Astrocyte (in vitro differentiated cells and primary cell): Measurements from ENCODE around the gene PPP2R2D. TPM values are rescaled to one million over a fixed set of nuclear protein-coding genes. Genes with fewer than 3 reads are reported as not detected.

Experiments
- DNase-seq: peaks from one replicate; pipeline ENCODE4 v3.0.0-alpha.2; 2010; ENCODE audit warnings: low read depth
- FAIRE-seq: peaks from 2 replicates; lab custom pipeline; 2011; peaks lifted over from hg19 to GRCh38; lab: Jason Lieb, UNC
- H2AFZ ChIP-seq: 2 replicates; pipeline ENCODE4 v1.6.0; 2012; ENCODE audit warnings: low read depth, low read length, inconsistent platforms
- H3K27ac ChIP-seq: 2 replicates; pipeline ENCODE4 v1.5.1; 2011; ENCODE audit warnings: low read depth, low read length, inconsistent platforms
- H3K27me3 ChIP-seq: 2 replicates; pipeline ENCODE4 v1.6.0; 2011; ENCODE audit warnings: low read length, inconsistent platforms; ENCODE audit not compliant: insufficient read depth
- H3K36me3 ChIP-seq: 2 replicates; pipeline ENCODE4 v1.5.1; 2011; ENCODE audit warnings: low read length, inconsistent platforms; ENCODE audit not compliant: insufficient read depth
- H3K4me1 ChIP-seq: 2 replicates; pipeline ENCODE4 v1.5.1; 2011; ENCODE audit warnings: low read length, inconsistent platforms; ENCODE audit not compliant: insufficient read depth
- H3K4me2 ChIP-seq: 2 replicates; pipeline ENCODE4 v1.6.0; 2012; ENCODE audit warnings: low read length, inconsistent platforms
- H3K4me3 ChIP-seq: 2 replicates; pipeline ENCODE4 v1.5.1; 2011; ENCODE audit warnings: low read depth, mild to moderate bottlenecking, low read length, inconsistent platforms; ENCODE audit not compliant: insufficient read depth
- H3K79me2 ChIP-seq: 2 replicates; pipeline ENCODE4 v1.6.0; 2012; ENCODE audit warnings: mild to moderate bottlenecking, low read length, inconsistent platforms; ENCODE audit not compliant: insufficient read depth
- H3K9ac ChIP-seq: 2 replicates; pipeline ENCODE4 v1.6.0; 2012; ENCODE audit warnings: mild to moderate bottlenecking, low read length, inconsistent platforms
- H3K9me3 ChIP-seq: 2 replicates; pipeline ENCODE4 v1.5.1; 2012; ENCODE audit warnings: low read depth, mild to moderate bottlenecking, low read length, inconsistent platforms; ENCODE audit not compliant: insufficient read depth
- H4K20me1 ChIP-seq: 2 replicates; pipeline ENCODE4 v1.6.0; 2012; ENCODE audit warnings: low read length, inconsistent platforms; ENCODE audit not compliant: insufficient read depth
- H3K27ac Mint-ChIP-seq: one replicate; pipeline ENCODE4 v1.8.0; 2021; ENCODE audit warnings: mild to moderate bottlenecking, mixed read lengths; ENCODE audit not compliant: unreplicated experiment
- H3K27me3 Mint-ChIP-seq: one replicate; pipeline ENCODE4 v1.8.0; 2021; ENCODE audit warnings: low read depth, mixed read lengths; ENCODE audit not compliant: unreplicated experiment
- H3K36me3 Mint-ChIP-seq: one replicate; pipeline ENCODE4 v1.8.0; 2021; ENCODE audit warnings: low read depth, mixed read lengths; ENCODE audit not compliant: unreplicated experiment
- H3K4me1 Mint-ChIP-seq: one replicate; pipeline ENCODE4 v1.8.0; 2021; ENCODE audit warnings: low read depth, mixed read lengths; ENCODE audit not compliant: unreplicated experiment
- H3K4me3 Mint-ChIP-seq: one replicate; pipeline ENCODE4 v1.8.0; 2021; ENCODE audit warnings: mild to moderate bottlenecking, moderate library complexity, mixed read lengths; ENCODE audit not compliant: unreplicated experiment
- H3K9me3 Mint-ChIP-seq: one replicate; pipeline ENCODE4 v1.8.0; 2021; ENCODE audit warnings: mild to moderate bottlenecking, mixed read lengths; ENCODE audit not compliant: unreplicated experiment
- EZH2 ChIP-seq: IDR thresholded peaks from 2 replicates; pipeline ENCODE4 v1.6.1; 2012; ENCODE audit warnings: mild to moderate bottlenecking, low read length, inconsistent platforms; ENCODE audit not compliant: insufficient read depth
- total RNA-seq: library from RNA; stranded (reverse); gene quantifications from 2 replicates; pipeline ENCODE4 v1.2.1, GENCODE V29; 2021
- TF ChIP-seq, protein P1 (sequence below): IDR thresholded peaks from 2 replicates; pipeline ENCODE4 v1.5.1; 2011; ENCODE audit warnings: low read depth, mild to moderate bottlenecking, inconsistent platforms, low read length, moderate library complexity; ENCODE audit not compliant: insufficient read depth

PPP2R2D gene
- total RNA-seq, 1 donor from 2014 or later: 32.5 TPM

DNA sequence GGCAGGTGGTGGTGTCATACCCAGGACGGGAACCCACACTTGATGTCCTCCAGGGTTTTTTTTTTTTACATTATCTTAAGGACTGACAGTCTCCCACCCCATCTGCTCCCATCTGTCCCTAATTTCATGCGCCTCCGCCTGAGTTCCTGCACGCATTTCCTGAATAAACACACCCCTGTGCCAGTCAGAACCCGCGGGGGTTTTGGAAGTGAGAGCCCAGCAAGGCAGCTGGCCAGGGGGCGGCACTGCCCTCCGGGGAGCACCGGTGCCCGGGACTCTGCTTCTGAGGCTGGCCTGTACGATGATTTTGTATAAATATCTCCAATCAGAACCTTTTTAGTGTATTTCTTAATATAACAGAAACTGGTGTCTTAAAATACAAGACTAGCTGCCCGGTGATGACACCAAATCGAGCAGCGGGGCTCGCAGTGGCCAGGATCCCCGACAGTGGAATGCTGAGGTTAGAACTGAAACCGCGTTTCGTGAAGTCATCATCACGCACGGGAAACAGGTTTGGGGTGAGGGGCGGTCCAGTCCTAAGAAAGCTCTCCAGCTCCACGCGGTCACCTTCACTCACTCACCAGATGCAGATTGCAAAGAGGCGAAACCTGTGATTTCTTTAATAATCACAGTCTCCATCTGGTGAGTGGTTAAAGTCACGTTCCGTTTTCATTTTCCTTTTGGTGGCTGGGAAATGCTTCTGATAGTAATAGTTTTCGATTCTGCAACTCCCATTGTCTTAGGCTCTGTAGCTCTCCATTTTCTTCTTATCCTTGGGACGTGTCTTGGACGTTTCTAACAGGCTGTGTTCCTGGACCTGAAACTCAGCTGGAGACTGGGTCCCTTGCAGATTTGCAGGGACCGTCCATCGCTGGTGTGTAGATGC lies 61.2 kb downstream of the PPP2R2D start:
- H3K9me3 ChIP-seq: no peaks in the 10 kb centered on the region
- Mint-ChIP-seq H3K27me3 (no peaks in the 10 kb centered on the region), H3K36me3 (peaks cover 4% of the 10 kb centered on the region), H3K4me1 (peaks cover 2% of the 10 kb centered on the region), H3K4me3 (no peak overlapping the region), H3K27ac (no peak overlapping the region), H3K9me3 (no peaks in the 10 kb centered on the region)
- no peak for TF ChIP-seq EZH2
- TF ChIP-seq, protein P1, sequence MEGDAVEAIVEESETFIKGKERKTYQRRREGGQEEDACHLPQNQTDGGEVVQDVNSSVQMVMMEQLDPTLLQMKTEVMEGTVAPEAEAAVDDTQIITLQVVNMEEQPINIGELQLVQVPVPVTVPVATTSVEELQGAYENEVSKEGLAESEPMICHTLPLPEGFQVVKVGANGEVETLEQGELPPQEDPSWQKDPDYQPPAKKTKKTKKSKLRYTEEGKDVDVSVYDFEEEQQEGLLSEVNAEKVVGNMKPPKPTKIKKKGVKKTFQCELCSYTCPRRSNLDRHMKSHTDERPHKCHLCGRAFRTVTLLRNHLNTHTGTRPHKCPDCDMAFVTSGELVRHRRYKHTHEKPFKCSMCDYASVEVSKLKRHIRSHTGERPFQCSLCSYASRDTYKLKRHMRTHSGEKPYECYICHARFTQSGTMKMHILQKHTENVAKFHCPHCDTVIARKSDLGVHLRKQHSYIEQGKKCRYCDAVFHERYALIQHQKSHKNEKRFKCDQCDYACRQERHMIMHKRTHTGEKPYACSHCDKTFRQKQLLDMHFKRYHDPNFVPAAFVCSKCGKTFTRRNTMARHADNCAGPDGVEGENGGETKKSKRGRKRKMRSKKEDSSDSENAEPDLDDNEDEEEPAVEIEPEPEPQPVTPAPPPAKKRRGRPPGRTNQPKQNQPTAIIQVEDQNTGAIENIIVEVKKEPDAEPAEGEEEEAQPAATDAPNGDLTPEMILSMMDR: no peak
- H3K9ac ChIP-seq: no peak overlapping the region
- H3K79me2 ChIP-seq: no peaks in the 10 kb centered on the region
- peaks cover 7% of the 10 kb centered on the region for H3K36me3 ChIP-seq
- no peak overlapping the region for H3K4me3 ChIP-seq
- H3K27me3 ChIP-seq: no peaks in the 10 kb centered on the region
- FAIRE-seq (no peak), DNase-seq (no peak)
- no peak overlapping the region for H2AFZ ChIP-seq
- H3K4me1 ChIP-seq: no peaks in the 10 kb centered on the region
- H4K20me1 ChIP-seq: peaks cover 4% of the 10 kb centered on the region
- H3K4me2 ChIP-seq: no peak overlapping the region
- H3K27ac ChIP-seq: no peak overlapping the region

DNA sequence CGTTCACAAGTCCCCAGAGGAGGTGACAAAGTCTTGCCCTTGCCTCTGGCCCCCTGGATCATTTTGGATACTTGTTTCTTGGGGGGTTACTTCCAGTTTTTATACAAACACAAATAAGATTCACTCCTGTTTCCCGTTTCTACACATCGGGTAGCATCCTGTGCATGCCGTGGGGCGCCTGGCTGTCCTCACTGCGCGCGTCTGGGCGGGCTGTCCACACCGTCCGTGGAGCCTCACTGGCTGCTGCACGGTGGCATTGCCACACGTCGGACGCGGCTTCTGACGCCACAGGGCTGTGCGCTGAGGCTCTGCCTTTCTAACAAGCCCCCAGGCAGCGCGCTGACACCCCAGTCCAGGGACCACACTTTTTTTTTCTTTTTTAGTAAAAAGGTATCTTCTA lies 62.5 kb downstream of the PPP2R2D start:
- no peak overlapping the region for H3K9ac ChIP-seq
- no peak overlapping the region for H3K4me3 Mint-ChIP-seq
- no peaks in the 10 kb centered on the region for H3K9me3 Mint-ChIP-seq
- H3K36me3 ChIP-seq: peaks cover 7% of the 10 kb centered on the region
- no peaks in the 10 kb centered on the region for H3K27me3 ChIP-seq
- H3K27me3 Mint-ChIP-seq: no peaks in the 10 kb centered on the region
- no peaks in the 10 kb centered on the region for H3K4me1 ChIP-seq
- no peaks in the 10 kb centered on the region for H3K79me2 ChIP-seq
- TF ChIP-seq EZH2: no peak
- TF ChIP-seq, protein P1: no peak
- H3K4me3 ChIP-seq: no peak overlapping the region
- no peak overlapping the region for H3K27ac Mint-ChIP-seq
- DNase-seq: no peak
- peaks cover 4% of the 10 kb centered on the region for H4K20me1 ChIP-seq
- no peak overlapping the region for H3K4me2 ChIP-seq
- no peak overlapping the region for H3K27ac ChIP-seq
- no peak for FAIRE-seq
- H3K36me3 Mint-ChIP-seq: peaks cover 6% of the 10 kb centered on the region
- no peak overlapping the region for H2AFZ ChIP-seq
- no peaks in the 10 kb centered on the region for H3K9me3 ChIP-seq
- H3K4me1 Mint-ChIP-seq: peaks cover 2% of the 10 kb centered on the region

DNA sequence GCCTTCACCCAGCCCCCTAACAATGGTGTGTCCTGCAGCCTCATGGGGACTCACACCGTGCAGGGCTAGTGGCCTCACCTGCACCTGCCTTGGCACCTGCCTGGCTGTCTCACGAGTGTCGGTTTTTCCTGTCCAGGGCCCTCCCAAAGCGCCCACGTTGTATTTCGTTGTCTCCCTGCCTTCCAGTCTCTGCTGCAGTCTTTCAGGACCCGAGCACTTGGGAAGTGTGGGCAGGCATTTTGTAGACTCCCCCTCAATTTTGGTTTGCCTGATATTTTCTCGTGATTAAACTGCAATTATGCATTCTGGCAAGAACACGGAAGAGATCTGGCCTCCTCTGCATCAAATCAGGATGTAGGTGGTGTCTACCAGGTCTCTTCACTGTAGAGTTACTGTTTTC lies 63.0 kb downstream of the PPP2R2D start:
- no peaks in the 10 kb centered on the region for H3K9me3 ChIP-seq
- no peak overlapping the region for H3K9ac ChIP-seq
- H3K4me3 ChIP-seq: no peak overlapping the region
- TF ChIP-seq EZH2: no peak
- TF ChIP-seq, protein P1: no peak
- no peaks in the 10 kb centered on the region for H3K4me1 ChIP-seq
- peaks cover 4% of the 10 kb centered on the region for H4K20me1 ChIP-seq
- H3K27ac Mint-ChIP-seq: no peak overlapping the region
- no peaks in the 10 kb centered on the region for H3K27me3 Mint-ChIP-seq
- H3K4me1 Mint-ChIP-seq: peaks cover 2% of the 10 kb centered on the region
- H3K79me2 ChIP-seq: no peaks in the 10 kb centered on the region
- no peaks in the 10 kb centered on the region for H3K27me3 ChIP-seq
- no peak overlapping the region for H3K4me3 Mint-ChIP-seq
- H3K36me3 Mint-ChIP-seq: peaks cover 6% of the 10 kb centered on the region
- H3K27ac ChIP-seq: no peak overlapping the region
- H3K36me3 ChIP-seq: peaks cover 10% of the 10 kb centered on the region
- H3K4me2 ChIP-seq: no peak overlapping the region
- FAIRE-seq (no peak), DNase-seq (no peak)
- no peaks in the 10 kb centered on the region for H3K9me3 Mint-ChIP-seq
- H2AFZ ChIP-seq: no peak overlapping the region
